HCT116 (cell line): ENCODE data around the gene ZNF804A. TPM values are rescaled to one million over a fixed set of nuclear protein-coding genes. Genes with fewer than 3 reads are reported as not detected.

Experiments
- ATAC-seq: fragments of 200-7000 bp; cut with Tn5 transposase; 2 replicates; pipeline ENCODE4 v1.9.1; 2020; ENCODE audit warnings: mild to moderate bottlenecking, moderate library complexity
- BruUV-seq: library from RNA; stranded (reverse); fragments of 400-500 nt; replicated peaks from 2 replicates; lab custom pipeline; 2021; lab: Mats Ljungman, UMichigan
- CTCF ChIA-PET: fragments of 300-600 bp; sonication (Branson Sonifier 250); formaldehyde crosslinking; loops from one replicate; lab custom pipeline; 2021; ENCODE audit warnings: antibody characterized with exemption; lab: Charles Lee
- POLR2A ChIA-PET: fragments of 300-600, 350-600 bp; sonication (Branson Sonifier 250); formaldehyde crosslinking; loops from one replicate; lab custom pipeline; 2021; ENCODE audit warnings: antibody characterized with exemption; lab: Charles Lee
- RAD21 ChIA-PET, 2 experiments: fragments of 300-600 bp; sonication (Branson Sonifier 250); formaldehyde crosslinking; loops; one replicate each; lab custom pipeline; 2023; ENCODE audit warnings: low total read pairs in 2 of 2; ENCODE audit not compliant: uncharacterized antibody in 2 of 2, unreplicated experiment in 2 of 2, low non-redundant PET in 1 of 2; lab: Charles Lee
- DNase-seq: peaks from one replicate; pipeline ENCODE4 v3.0.0-alpha.2; 2010; ENCODE audit warnings: low read depth, low spot score
- H2AFZ ChIP-seq: fragments of 200-600 bp; shearing (Covaris generic), sonication (generic); 2 replicates; pipeline ENCODE4 v1.6.1; 2017; ENCODE audit warnings: low read depth, mixed run types, mixed read lengths, antibody characterized with exemption, low read length; ENCODE audit not compliant: poor library complexity, severe bottlenecking
- H3K27ac ChIP-seq: 2 replicates; pipeline ENCODE4 v1.5.1; 2012; ENCODE audit warnings: low read depth, low read length
- H3K27me3 ChIP-seq: fragments of 200-600 bp; sonication (generic); 2 replicates; pipeline ENCODE4 v1.6.1; 2016; ENCODE audit warnings: mixed run types, low read length, mixed read lengths; ENCODE audit not compliant: insufficient read depth
- H3K36me3 ChIP-seq, 2 experiments: fragments of 200-500 bp in 1 of 2; fragments of 200-600 bp in 1 of 2; sonication (Bioruptor generic) in 1 of 2; sonication (generic) in 1 of 2; 2 replicates each; pipeline versions ENCODE4 v1.5.1 to v1.6.1; 2014 to 2016; ENCODE audit warnings: low read length in 2 of 2, inconsistent platforms in 1 of 2, mixed read lengths in 1 of 2, mixed run types in 1 of 2; ENCODE audit not compliant: insufficient read depth in 2 of 2, control insufficient read depth in 1 of 2
- H3K4me1 ChIP-seq, 2 experiments: fragments of 200-600 bp in 1 of 2; sonication (generic) in 1 of 2; 2 replicates each; pipeline versions ENCODE4 v1.5.1 to v1.6.1; 2012 to 2017; ENCODE audit warnings: low read length in 2 of 2, inconsistent platforms in 1 of 2, mild to moderate bottlenecking in 1 of 2, mixed read lengths in 1 of 2, mixed run types in 1 of 2, moderate library complexity in 1 of 2; ENCODE audit not compliant: insufficient read depth in 2 of 2, control insufficient read depth in 1 of 2
- H3K4me2 ChIP-seq: fragments of 200-600 bp; sonication (generic); 2 replicates; pipeline ENCODE4 v1.6.1; 2017; ENCODE audit warnings: mixed run types, low read length, mixed read lengths
- H3K4me3 ChIP-seq, 2 experiments: fragments of 200-600 bp in 1 of 2; sonication (generic) in 1 of 2; replicated peaks in 1 of 2; 2 replicates each; pipeline ENCODE4 v1.5.1; 2011 to 2016; ENCODE audit warnings: low read length in 2 of 2, control low read depth in 1 of 2, low read depth in 1 of 2, mild to moderate bottlenecking in 1 of 2, mixed read lengths in 1 of 2, mixed run types in 1 of 2
- H3K79me2 ChIP-seq: fragments of 200-600 bp; sonication (generic); 2 replicates; pipeline ENCODE4 v1.6.1; 2017; ENCODE audit warnings: mild to moderate bottlenecking, mixed run types, low read length, moderate library complexity, mixed read lengths; ENCODE audit not compliant: insufficient read depth
- H3K9ac ChIP-seq: fragments of 200-600 bp; sonication (generic); 2 replicates; pipeline ENCODE4 v1.6.1; 2016; ENCODE audit warnings: low read length, mixed read lengths
- H3K9me2 ChIP-seq: fragments of 200-600 bp; sonication (generic), shearing (Covaris generic); 2 replicates; pipeline ENCODE4 v1.6.1; 2017; ENCODE audit warnings: mixed run types, mild to moderate bottlenecking, moderate library complexity; ENCODE audit not compliant: insufficient read depth
- H3K9me3 ChIP-seq, 2 experiments: fragments of 200-500 bp in 1 of 2; fragments of 200-600 bp in 1 of 2; sonication (Bioruptor generic) in 1 of 2; sonication (generic) in 1 of 2; 2 replicates each; pipeline ENCODE4 v1.6.1; 2014 to 2017; ENCODE audit warnings: low read length in 2 of 2, mixed read lengths in 2 of 2, inconsistent platforms in 1 of 2, low read depth in 1 of 2, mild to moderate bottlenecking in 1 of 2, mixed run types in 1 of 2, moderate library complexity in 1 of 2; ENCODE audit not compliant: control insufficient read depth in 1 of 2, insufficient read depth in 1 of 2
- H4K20me1 ChIP-seq: fragments of 200-600 bp; sonication (generic), shearing (Covaris generic); 2 replicates; pipeline ENCODE4 v1.6.1; 2017; ENCODE audit warnings: mixed run types, mild to moderate bottlenecking, moderate library complexity; ENCODE audit not compliant: insufficient read depth
- ATF3 ChIP-seq: IDR thresholded peaks from 2 replicates; pipeline ENCODE4 v1.6.1; 2012
- CBX3 ChIP-seq: IDR thresholded peaks from 2 replicates; pipeline ENCODE4 v1.6.1; 2012; ENCODE audit warnings: low read depth
- CEBPB ChIP-seq: IDR thresholded peaks from 2 replicates; pipeline ENCODE4 v1.6.1; 2012; ENCODE audit warnings: low read depth
- EGR1 ChIP-seq: IDR thresholded peaks from 2 replicates; pipeline ENCODE4 v1.6.1; 2012; ENCODE audit warnings: low read depth
- ELF1 ChIP-seq: IDR thresholded peaks from 2 replicates; pipeline ENCODE4 v1.6.1; 2012; ENCODE audit warnings: low read depth, borderline replicate concordance
- EZH2 ChIP-seq: fragments of 200-600 bp; sonication (generic); IDR thresholded peaks from 2 replicates; pipeline ENCODE4 v1.6.1; 2017; ENCODE audit warnings: antibody characterized with exemption, mixed run types
- EZH2phosphoT487 ChIP-seq: fragments of 200-600 bp; IDR thresholded peaks from 2 replicates; pipeline ENCODE4 v1.6.1; 2018; ENCODE audit warnings: antibody characterized with exemption, borderline replicate concordance
- FOSL1 ChIP-seq: IDR thresholded peaks from 2 replicates; pipeline ENCODE4 v1.6.1; 2012; ENCODE audit warnings: low read depth
- JUND ChIP-seq: IDR thresholded peaks from 2 replicates; pipeline ENCODE4 v1.6.1; 2012
- MAX ChIP-seq: IDR thresholded peaks from 2 replicates; pipeline ENCODE4 v1.6.1; 2012
- POLR2AphosphoS5 ChIP-seq: IDR thresholded peaks from 2 replicates; pipeline ENCODE4 v1.6.1; 2011; ENCODE audit warnings: mild to moderate bottlenecking, low read depth, low read length, moderate library complexity
- REST ChIP-seq: IDR thresholded peaks from 2 replicates; pipeline ENCODE4 v1.6.1; 2012; ENCODE audit warnings: low read depth
- SIN3A ChIP-seq: IDR thresholded peaks from 2 replicates; pipeline ENCODE4 v1.6.1; 2012; ENCODE audit warnings: low read depth
- SP1 ChIP-seq: IDR thresholded peaks from 2 replicates; pipeline ENCODE4 v1.6.1; 2012; ENCODE audit warnings: low read depth
- SRF ChIP-seq: IDR thresholded peaks from 2 replicates; pipeline ENCODE4 v1.6.1; 2012; ENCODE audit warnings: low read depth
- YY1 ChIP-seq: IDR thresholded peaks from 2 replicates; pipeline ENCODE4 v1.6.1; 2011; ENCODE audit warnings: low read length, low read depth, moderate library complexity, mild to moderate bottlenecking; ENCODE audit not compliant: insufficient replicate concordance; ENCODE audit errors: extremely low read depth
- ZNF274 ChIP-seq: fragments of 200-500 bp; sonication (Bioruptor generic); IDR thresholded peaks from 2 replicates; pipeline ENCODE4 v1.6.1; 2014; ENCODE audit warnings: mild to moderate bottlenecking, low read depth, low read length, inconsistent platforms
- intact Hi-C: fragments of 100-400 bp; cut with micrococcal nuclease; formaldehyde crosslinking; loops from 2 replicates; pipeline ENCODE4 v1.10.0; 2022
- total RNA-seq: library from RNA; stranded (reverse); gene quantifications from one replicate; pipeline ENCODE4 v1.2.1, GENCODE V29; 2021; ENCODE audit not compliant: unreplicated experiment

The ZNF804A gene
- total RNA-seq, 1 experiment from 2014 or later = 0.61 TPM

GRCh38 chr2:184835398-184835715, 237.0 kb downstream of the ZNF804A start:
- no peak overlapping the region for H3K9ac ChIP-seq
- no peaks in the 10 kb centered on the region for H3K9me2 ChIP-seq
- DNase-seq = no peak
- TF ChIP-seq EZH2phosphoT487 = no peak
- no peak for TF ChIP-seq SRF
- no peak for TF ChIP-seq YY1
- TF ChIP-seq EZH2 = no peak
- TF ChIP-seq EGR1 = no peak
- TF ChIP-seq JUND = no peak
- no peak for TF ChIP-seq POLR2AphosphoS5
- no peak for TF ChIP-seq SP1
- TF ChIP-seq CEBPB = no peak
- TF ChIP-seq ATF3 = no peak
- TF ChIP-seq MAX = no peak
- TF ChIP-seq FOSL1 = no peak
- TF ChIP-seq SIN3A = no peak
- TF ChIP-seq, all 23 proteins: peak for 0
- Histone ChIP-seq H3K27me3 (no peaks in the 10 kb centered on the region), H3K27ac (no peak overlapping the region), H4K20me1 (no peaks in the 10 kb centered on the region; the same call in 1 of the 2 replicates), H3K4me2 (no peak overlapping the region), H2AFZ (no peak overlapping the region), H3K79me2 (no peaks in the 10 kb centered on the region), H3K4me3 (no peak overlapping the region), H3K36me3 (no peaks in the 10 kb centered on the region), H3K9me3 (no peaks in the 10 kb centered on the region), H3K4me1 (no peaks in the 10 kb centered on the region)
- ChIA-PET CTCF (no interaction called here), RAD21 (no interaction called here), POLR2A (no interaction called here)
- intact Hi-C loops = no loop called here
- no peak for ATAC-seq
- BruUV-seq = no TSS peak

- H3K9ac ChIP-seq = no peak overlapping the region
- no peak overlapping the region for H3K4me3 ChIP-seq
- CTCF ChIA-PET = no interaction called here
- no peak for DNase-seq
- RAD21 ChIA-PET = no interaction called here
- intact Hi-C loops = no loop called here
- H3K4me2 ChIP-seq = no peak overlapping the region
- H3K4me1 ChIP-seq = no peaks in the 10 kb centered on the region
- no peaks in the 10 kb centered on the region for H4K20me1 ChIP-seq
- no TSS peak for BruUV-seq
- no peak for ATAC-seq
- no peak overlapping the region for H2AFZ ChIP-seq
- no peak for TF ChIP-seq MAX
- no peak for TF ChIP-seq CBX3
- no peak for TF ChIP-seq FOSL1
- TF ChIP-seq REST = no peak
- TF ChIP-seq SIN3A = no peak
- no peak for TF ChIP-seq EZH2
- no peak for TF ChIP-seq SP1
- no peak for TF ChIP-seq ATF3
- TF ChIP-seq POLR2AphosphoS5 = no peak
- no peak for TF ChIP-seq JUND
- no peak for TF ChIP-seq ELF1
- TF ChIP-seq SRF = no peak
- no peak for TF ChIP-seq ZNF274
- TF ChIP-seq EZH2phosphoT487 = no peak
- H3K9me2 ChIP-seq = no peaks in the 10 kb centered on the region
- no peak overlapping the region for H3K27ac ChIP-seq
- POLR2A ChIA-PET = no interaction called here
- H3K79me2 ChIP-seq = no peaks in the 10 kb centered on the region
- no peaks in the 10 kb centered on the region for H3K9me3 ChIP-seq
- H3K27me3 ChIP-seq = no peaks in the 10 kb centered on the region
- H3K36me3 ChIP-seq = no peaks in the 10 kb centered on the region
These were observed 249.0 kb downstream of the ZNF804A start for GRCh38 chr2:184847331-184847730.
